Thyroid gland (tissue), 4 donors: ENCODE data around the gene ZNF280D.

Experiments
- CTCF ChIP-seq, 6 experiments: fragments of 200-600 bp in 3 of 6; fragments of 450-650 bp in 3 of 6; sonication (generic) in 3 of 6; IDR thresholded peaks; one replicate each; pipeline ENCODE4 v1.5.1; 2016 to 2019; ENCODE audit warnings: antibody characterized with exemption in 6 of 6, mild to moderate bottlenecking in 2 of 6, inconsistent platforms in 1 of 6, moderate library complexity in 1 of 6
- POLR2A ChIP-seq, 2 donors: fragments of 450-650 bp; IDR thresholded peaks; one replicate each; pipeline ENCODE4 v1.6.1; 2017; ENCODE audit warnings: antibody characterized with exemption in 2 of 2, mild to moderate bottlenecking in 2 of 2, moderate library complexity in 1 of 2

GRCh38 chr15:56757875-56758274 lies 24.6 kb upstream of the ZNF280D start:
- TF ChIP-seq CTCF (IDR thresholded peaks at IDR 0.05): no peak
- TF ChIP-seq POLR2A (IDR thresholded peaks at IDR 0.05): no peak
